Gastrocnemius medialis (tissue), 4 donors: ENCODE results near the gene RBMS3.

Experiments
- CTCF ChIP-seq, 5 experiments: fragments of 450-650 bp in 3 of 5; fragments of 200-600 bp in 2 of 5; sonication (generic) in 2 of 5; IDR thresholded peaks in 4 of 5; conservative IDR thresholded peaks in 1 of 5; 1 replicate in 4 of 5; 2 replicates in 1 of 5; pipeline ENCODE4 v1.5.1; 2016 to 2019; ENCODE audit warnings: antibody characterized with exemption in 5 of 5, mild to moderate bottlenecking in 3 of 5, moderate library complexity in 3 of 5
- POLR2A ChIP-seq, 2 donors: fragments of 450-650 bp; IDR thresholded peaks; one replicate each; pipeline ENCODE4 v1.6.1; 2017; ENCODE audit warnings: antibody characterized with exemption in 2 of 2, mild to moderate bottlenecking in 2 of 2, moderate library complexity in 2 of 2

- TF ChIP-seq CTCF (IDR thresholded peaks at IDR 0.05 in 4 of 5, conservative IDR thresholded peaks at IDR 0.05 in 1 of 5) (no peak), POLR2A (IDR thresholded peaks at IDR 0.05) (no peak)
Measured at GRCh38 chr3:29718661-29719065, 437.8 kb downstream of the RBMS3 start.
